GM18951 (cell line): Measurements from ENCODE around the gene PDCD1LG2.
"Not testable (repeated sequence)": the region's sequence is repeated elsewhere in the genome, so short reads cannot be mapped to it uniquely, and the experiment has no call there.

Experiments used
- POLR2A ChIP-seq: IDR thresholded peaks from 4 replicates; pipeline ENCODE4 v1.6.1; 2011; ENCODE audit warnings: mild to moderate bottlenecking; ENCODE audit not compliant: insufficient read length, insufficient read depth; ENCODE audit errors: extremely low read depth
- in situ Hi-C: fragments of 300-500 bp; cut with MboI; formaldehyde crosslinking; loops from one replicate; pipeline ENCODE4 v1.12.0; 2022; ENCODE audit warnings: low sequenced_read_pairs, mixed read lengths, inconsistent platforms; ENCODE audit not compliant: unreplicated experiment

PDCD1LG2 gene

GRCh38 chr9:5510360-5510931 lies at the start of gene PDCD1LG2:
Gene PDCD1LG2 (plus strand): TSS chr9:5510531. CDS start chr9:5522547, 12,016 bp downstream.
- in situ Hi-C loops, result no loop called here
- peak; percentile 18 for TF ChIP-seq POLR2A

GRCh38 chr9:5464831-5465330 lies 45.5 kb upstream of the PDCD1LG2 start:
- in situ Hi-C loops, result not testable (repeated sequence)

- in situ Hi-C loops, result no loop called here
Observed at GRCh38 chr9:5466005-5466404, 44.3 kb upstream of the PDCD1LG2 start.

GRCh38 chr9:5466766-5467165 lies 43.6 kb upstream of the PDCD1LG2 start:
- in situ Hi-C loops, result no loop called here
- no peak for TF ChIP-seq POLR2A

More at GRCh38 chr9:5466005-5466404, 44.3 kb upstream of the PDCD1LG2 start:
- TF ChIP-seq POLR2A, result no peak

GRCh38 chr9:5468850-5469249 lies 41.5 kb upstream of the PDCD1LG2 start:
- in situ Hi-C loops, result no loop called here
- no peak for TF ChIP-seq POLR2A

GRCh38 chr9:5470122-5470521 lies 40.2 kb upstream of the PDCD1LG2 start:
- in situ Hi-C loops, result no loop called here
- TF ChIP-seq POLR2A, result no peak

- in situ Hi-C loops, result no loop called here
- no peak for TF ChIP-seq POLR2A
Observed at GRCh38 chr9:5470816-5471215, 39.5 kb upstream of the PDCD1LG2 start.

- in situ Hi-C loops, result not testable (repeated sequence)
Observed at GRCh38 chr9:5475611-5476010, 34.7 kb upstream of the PDCD1LG2 start.

GRCh38 chr9:5478206-5478605 lies 32.1 kb upstream of the PDCD1LG2 start:
- no peak for TF ChIP-seq POLR2A
- in situ Hi-C loops, result no loop called here

- TF ChIP-seq POLR2A, result no peak
- in situ Hi-C loops, result no loop called here
Observed at GRCh38 chr9:5479994-5480694, 30.2 kb upstream of the PDCD1LG2 start.

GRCh38 chr9:5480919-5481318 lies 29.4 kb upstream of the PDCD1LG2 start:
- no peak for TF ChIP-seq POLR2A
- in situ Hi-C loops, result no loop called here

- no peak for TF ChIP-seq POLR2A
- in situ Hi-C loops, result no loop called here
Observed at GRCh38 chr9:5481322-5482040, 28.9 kb upstream of the PDCD1LG2 start.

- in situ Hi-C loops, result no loop called here
- TF ChIP-seq POLR2A, result no peak
Observed at GRCh38 chr9:5482194-5482593, 28.1 kb upstream of the PDCD1LG2 start.

GRCh38 chr9:5483306-5483705 lies 27.0 kb upstream of the PDCD1LG2 start:
- in situ Hi-C loops, result no loop called here
- no peak for TF ChIP-seq POLR2A
